ENCODE data around the gene MAPK8IP3.

The MAPK8IP3 gene

DNA sequence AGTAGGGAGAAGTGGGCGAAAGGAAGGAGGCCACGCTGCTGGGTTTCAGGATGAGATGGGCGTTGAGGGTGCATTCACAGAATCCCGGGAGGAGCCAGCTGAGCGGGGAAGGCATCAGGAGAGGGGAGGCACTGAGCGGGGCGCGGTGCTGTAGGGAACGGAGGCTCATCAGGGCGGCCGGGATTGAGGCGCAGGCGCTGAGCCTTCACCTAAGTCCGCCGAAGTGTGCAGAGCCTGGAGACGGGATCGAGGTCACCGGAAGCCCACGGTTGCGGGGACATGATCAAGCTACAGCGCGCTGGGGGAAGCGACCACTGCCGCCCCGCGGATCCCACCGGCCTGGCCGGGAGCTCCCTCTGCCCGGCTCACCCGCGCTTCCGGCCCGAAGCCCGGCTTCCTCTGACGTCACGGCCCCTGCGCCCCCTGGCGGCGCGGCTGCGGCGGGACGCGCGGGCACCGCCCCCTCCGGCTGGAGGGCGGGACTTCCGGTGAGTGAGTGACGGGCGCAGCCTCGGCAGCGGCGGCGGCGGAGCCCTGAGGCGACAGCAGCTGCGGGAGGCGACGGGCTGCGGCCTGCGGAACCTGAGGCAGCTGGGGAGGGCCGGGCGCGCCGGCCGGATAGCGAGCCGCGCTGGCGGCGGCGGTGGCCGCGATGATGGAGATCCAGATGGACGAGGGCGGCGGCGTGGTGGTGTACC is at the start of gene MAPK8IP3:
Gene MAPK8IP3, plus strand, starts transcription at position 508 of the 698 bp plus-strand sequence. Its CDS starts 145 bp downstream, at position 653.
- peak; percentile 92 for DNase-seq

- no peak for DNase-seq
These were observed 49.0 kb upstream of the MAPK8IP3 start for GRCh38 chr16:1656808-1657617.

DNA sequence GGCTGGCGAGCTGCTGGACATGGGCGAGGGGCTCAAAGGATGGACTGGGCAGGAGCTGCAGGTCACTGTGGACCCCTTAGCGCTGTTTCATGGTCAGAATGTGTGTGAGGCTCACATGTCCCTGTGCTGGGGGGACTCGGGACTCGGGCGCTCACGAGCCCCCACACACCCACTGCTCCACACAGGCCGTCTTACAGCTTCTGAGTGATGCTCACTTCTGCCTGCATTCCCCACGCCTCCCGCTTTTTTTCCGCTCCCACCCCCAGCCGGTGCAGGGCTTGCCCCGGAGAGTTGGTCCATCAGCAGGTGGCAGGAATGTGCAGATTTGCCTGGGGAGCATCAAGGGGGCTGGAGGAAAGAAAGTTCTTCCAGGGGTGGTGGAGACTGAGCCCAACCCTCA is 48.2 kb upstream of the MAPK8IP3 start:
- DNase-seq: no peak

GRCh38 chr16:1659031-1659430 is 47.0 kb upstream of the MAPK8IP3 start:
- DNase-seq: no peak

DNA sequence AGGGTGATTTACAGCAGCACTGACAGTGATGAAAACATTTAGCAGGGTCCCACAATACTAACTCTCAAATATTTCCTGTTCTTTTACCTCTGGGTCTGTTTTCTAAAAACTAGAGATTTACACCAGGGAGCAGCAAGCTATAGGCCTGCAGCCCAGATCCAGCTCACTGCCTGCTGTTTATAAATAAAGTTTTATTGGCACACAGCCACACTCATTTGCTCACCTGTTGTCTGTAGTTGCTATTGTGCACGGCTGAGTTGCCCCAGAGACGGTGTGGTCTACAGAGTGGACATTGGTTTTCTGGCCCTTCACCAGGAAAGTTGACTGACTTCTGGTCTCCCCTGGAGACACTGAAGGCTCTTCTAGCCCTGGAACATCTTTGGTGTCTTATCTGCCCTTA is 44.2 kb upstream of the MAPK8IP3 start:
- no peak for DNase-seq

DNA sequence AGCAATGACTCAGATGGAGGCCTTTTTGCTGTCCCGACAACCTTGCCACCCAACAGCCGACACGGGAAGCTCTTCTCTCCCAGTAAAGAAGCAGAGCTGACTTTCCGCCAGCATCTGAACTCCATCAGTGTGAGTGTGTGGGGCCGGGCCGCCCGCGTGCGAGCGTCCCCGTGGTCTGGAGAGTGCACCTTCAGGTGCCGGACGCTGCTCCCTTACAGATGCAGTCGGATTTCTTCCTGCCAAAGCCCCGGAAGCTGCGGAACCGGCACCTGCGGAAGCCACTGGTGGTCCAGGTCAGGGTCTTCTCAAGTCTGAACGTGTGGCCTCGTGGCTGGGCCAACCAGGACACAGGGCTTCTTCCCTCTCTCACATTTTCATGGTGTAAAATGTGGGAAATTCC is 43.5 kb upstream of the MAPK8IP3 start:
- DNase-seq: no peak

GRCh38 chr16:1665829-1666228 is 40.2 kb upstream of the MAPK8IP3 start:
- no peak for DNase-seq

DNA sequence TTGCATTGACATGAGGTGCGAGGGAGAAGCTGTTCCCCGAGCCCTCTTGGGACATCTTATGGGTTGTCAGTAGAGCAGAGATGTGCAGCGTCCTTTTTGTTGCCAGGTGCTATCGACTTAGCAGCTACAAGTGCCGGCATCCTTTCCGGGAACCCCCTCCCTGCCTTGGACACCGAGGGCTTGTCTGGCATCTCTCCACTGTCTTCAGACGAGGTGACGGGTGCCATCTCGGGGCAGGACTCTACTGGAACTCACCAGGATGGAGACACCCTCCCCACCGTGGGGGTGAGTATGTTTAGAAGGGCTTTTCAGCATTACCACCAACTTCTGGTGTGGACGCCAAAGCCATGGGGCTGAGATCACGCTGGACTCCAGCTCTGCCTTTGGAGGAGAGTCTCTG is 39.7 kb upstream of the MAPK8IP3 start:
- DNase-seq: no peak

- no peak for DNase-seq
These were observed 38.7 kb upstream of the MAPK8IP3 start for GRCh38 chr16:1667271-1667670.

DNA sequence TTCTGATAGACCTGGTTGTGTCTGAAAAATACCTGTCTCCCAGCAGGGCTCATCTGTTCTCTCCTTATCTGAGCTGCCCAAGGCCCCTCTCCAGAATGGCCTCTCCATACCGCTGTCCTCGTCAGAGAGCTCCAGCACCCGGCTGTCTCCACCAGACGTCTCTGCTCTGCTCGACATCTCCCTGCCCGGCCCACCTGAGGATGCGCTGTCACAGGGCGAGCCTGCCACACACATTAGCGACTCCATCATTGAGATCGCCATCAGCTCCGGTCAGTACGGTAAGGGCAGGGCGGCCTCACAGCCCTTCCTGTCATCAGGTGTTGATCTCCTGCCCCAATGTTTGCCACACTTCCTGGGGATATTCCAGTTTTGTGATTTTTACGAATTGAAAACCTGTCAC is 38.1 kb upstream of the MAPK8IP3 start:
- DNase-seq: no peak

GRCh38 chr16:1668612-1669319 is 37.2 kb upstream of the MAPK8IP3 start:
- no peak for DNase-seq

DNA sequence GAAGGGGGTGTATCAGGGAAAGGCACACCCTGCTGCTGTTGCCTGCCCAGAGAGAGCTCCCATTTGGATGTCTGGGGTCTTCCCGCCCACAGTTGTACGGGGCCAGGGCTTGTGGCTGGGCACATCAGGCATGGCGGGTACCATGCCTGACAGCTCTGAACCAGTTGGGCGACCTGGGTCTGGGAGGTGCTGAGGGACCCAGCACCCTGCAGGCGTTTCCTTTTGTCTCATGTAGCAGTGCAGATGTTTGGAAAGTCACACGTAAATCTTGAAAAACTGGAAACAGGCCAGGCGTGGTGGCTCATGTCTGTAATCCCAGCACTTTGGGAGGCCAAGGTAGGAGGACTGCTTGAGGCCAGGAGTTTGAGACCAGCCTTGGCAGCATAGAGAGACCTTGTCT is 36.3 kb upstream of the MAPK8IP3 start:
- no peak for DNase-seq

DNA sequence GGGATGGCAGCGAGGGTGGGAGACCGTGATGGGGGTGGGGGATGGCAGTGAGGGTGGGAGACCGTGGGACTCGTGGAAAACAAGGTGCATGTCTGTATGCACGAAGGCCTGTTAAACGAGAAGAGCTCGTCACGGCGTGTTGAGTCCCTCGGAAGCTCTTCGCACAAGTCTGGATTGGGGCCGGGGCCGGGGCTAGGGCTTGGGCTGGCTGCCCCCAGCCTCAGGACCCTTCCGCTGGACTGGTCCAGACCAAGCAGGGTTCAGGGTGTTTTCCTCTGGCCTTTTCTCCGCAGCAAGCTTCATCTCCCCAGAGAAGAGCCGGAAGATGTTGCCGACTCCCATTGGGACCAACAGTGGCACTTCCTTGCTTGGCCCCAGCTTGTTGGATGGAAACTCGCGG is 35.6 kb upstream of the MAPK8IP3 start:
- no peak for DNase-seq

- DNase-seq: no peak
These were observed 35.1 kb upstream of the MAPK8IP3 start for GRCh38 chr16:1670866-1671265.

DNA sequence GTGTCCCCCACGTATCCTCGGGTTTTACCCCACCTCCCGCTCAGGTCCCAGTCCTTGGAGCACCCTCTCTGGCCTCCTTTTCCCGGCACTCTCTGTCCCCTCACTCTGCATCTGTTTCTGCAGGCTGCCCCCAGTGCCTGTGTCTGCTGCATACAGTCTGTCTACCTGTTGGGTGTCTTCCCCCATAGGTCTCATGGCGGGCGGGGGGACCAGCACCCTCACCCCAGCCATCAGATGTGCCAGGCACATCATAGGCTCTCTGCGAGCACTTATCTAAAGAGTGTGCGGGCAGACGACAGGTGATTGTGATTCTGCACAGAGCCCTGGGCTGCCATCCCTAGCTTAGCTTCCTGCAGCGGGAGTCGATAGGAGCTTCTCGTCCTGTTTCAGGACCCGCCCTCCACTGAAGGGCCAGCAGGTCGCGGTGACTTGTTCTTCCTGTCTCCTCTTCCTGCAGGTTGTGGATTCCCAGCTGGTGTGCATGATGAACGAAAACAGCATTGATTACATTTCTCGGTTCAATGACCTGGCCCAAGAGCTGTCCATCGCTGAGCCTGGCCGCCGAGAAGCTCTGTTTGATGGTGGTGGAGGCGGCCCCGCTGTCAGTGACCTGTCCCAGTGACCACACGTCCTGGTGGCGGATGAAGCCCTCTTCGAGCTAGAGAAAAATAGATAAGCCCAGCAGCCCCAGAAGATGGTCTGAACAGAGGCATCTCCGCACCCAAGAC is 32.4 kb upstream of the MAPK8IP3 start:
- no peak for DNase-seq

DNA sequence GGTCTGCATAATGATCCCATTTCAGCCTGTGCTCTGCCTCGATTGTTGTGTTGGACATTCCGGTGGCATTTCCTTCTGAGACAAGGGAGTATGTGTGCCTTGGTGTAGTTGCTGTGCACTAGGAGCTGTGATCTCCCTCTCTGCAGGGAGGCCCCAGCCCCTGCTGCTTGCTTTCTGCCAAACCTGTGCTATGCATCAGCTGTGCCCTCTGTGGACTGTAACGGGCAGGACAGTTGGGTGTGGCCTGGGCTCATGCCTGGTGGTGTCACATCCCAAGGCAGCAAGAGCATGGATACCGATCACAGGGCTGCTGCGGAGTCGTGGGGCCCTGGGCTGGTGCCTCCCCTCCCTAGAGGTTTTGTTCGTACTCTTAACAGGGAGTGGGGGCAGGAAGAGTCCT is 31.7 kb upstream of the MAPK8IP3 start:
- DNase-seq: no peak

- DNase-seq: no peak
These were observed 31.0 kb upstream of the MAPK8IP3 start for GRCh38 chr16:1674751-1675664.

DNA sequence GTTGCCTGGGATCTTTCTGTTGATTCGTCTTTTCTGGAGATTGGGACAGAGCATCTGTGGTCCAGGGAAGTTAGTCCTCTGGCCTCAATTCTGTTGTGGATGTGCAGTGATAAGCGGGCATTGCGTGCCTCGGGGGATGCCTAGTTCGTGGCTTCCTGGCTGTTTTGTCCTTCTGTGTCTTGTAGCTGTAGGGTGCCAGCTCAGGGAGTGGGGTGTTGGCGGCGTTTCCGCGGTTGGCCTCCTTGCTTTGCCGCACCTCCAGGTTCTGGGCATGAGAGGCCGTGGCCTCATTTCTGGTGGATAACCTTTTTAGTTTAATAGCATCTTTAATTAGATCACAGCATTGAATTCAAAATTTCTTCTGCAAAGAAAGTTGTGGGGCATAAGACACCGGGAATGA is 29.3 kb upstream of the MAPK8IP3 start:
- no peak for DNase-seq

- DNase-seq: no peak
These were observed 28.7 kb upstream of the MAPK8IP3 start for GRCh38 chr16:1677339-1677738.

GRCh38 chr16:1677942-1678499 is 28.0 kb upstream of the MAPK8IP3 start, which contains the start of gene JPT2:
JPT2 (plus strand) TSS chr16:1678279; CDS start chr16:1678313, 34 bp downstream.
- peak; percentile 99 for DNase-seq

DNA sequence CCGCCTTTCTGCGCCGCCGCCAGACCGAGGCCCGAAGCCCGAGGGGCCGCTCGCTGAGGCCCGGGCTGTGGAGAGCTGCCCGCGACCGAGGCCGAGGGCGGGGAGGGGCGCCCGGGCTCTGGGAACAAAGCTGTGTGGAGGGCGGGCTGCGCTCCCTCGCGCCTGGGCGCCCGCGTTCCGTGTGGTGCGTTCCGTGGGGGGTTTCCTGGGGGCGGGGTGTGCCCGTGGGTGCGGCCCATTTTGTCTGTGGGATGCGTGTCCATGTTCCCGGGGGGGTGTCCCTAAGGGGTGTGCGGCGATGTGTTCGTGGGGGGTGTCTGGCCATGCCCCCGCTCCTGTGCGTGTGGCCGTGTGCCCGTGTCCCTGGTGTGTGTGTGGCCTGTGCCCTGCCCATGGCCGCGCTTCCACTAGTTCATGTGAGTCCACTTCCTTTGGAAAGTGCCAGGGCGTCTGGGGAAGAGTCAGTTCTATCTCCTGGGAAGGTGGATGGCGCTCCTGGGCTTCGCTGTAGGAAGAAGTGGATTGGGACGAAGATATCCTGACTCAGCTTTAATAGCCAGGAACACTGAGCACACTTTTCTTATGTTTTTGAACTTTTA is 27.4 kb upstream of the MAPK8IP3 start:
- peak; percentile 65 for DNase-seq
